HCT116 (cell line): Measurements from ENCODE around the gene MZB1. TPM values are rescaled to one million over a fixed set of nuclear protein-coding genes. Genes with fewer than 3 reads are reported as not detected.

Experiments
- ATAC-seq: fragments of 200-7000 bp; cut with Tn5 transposase; 2 replicates; pipeline ENCODE4 v1.9.1; 2020; ENCODE audit warnings: mild to moderate bottlenecking, moderate library complexity
- BruUV-seq: library from RNA; stranded (reverse); fragments of 400-500 nt; replicated peaks from 2 replicates; lab custom pipeline; 2021; lab: Mats Ljungman, UMichigan
- CTCF ChIA-PET: fragments of 300-600 bp; sonication (Branson Sonifier 250); formaldehyde crosslinking; loops from one replicate; lab custom pipeline; 2021; ENCODE audit warnings: antibody characterized with exemption; lab: Charles Lee
- POLR2A ChIA-PET: fragments of 300-600, 350-600 bp; sonication (Branson Sonifier 250); formaldehyde crosslinking; loops from one replicate; lab custom pipeline; 2021; ENCODE audit warnings: antibody characterized with exemption; lab: Charles Lee
- RAD21 ChIA-PET, 2 experiments: fragments of 300-600 bp; sonication (Branson Sonifier 250); formaldehyde crosslinking; loops; one replicate each; lab custom pipeline; 2023; ENCODE audit warnings: low total read pairs in 2 of 2; ENCODE audit not compliant: uncharacterized antibody in 2 of 2, unreplicated experiment in 2 of 2, low non-redundant PET in 1 of 2; lab: Charles Lee
- DNase-seq: peaks from one replicate; pipeline ENCODE4 v3.0.0-alpha.2; 2010; ENCODE audit warnings: low read depth, low spot score
- H2AFZ ChIP-seq: fragments of 200-600 bp; shearing (Covaris generic), sonication (generic); 2 replicates; pipeline ENCODE4 v1.6.1; 2017; ENCODE audit warnings: low read depth, mixed run types, mixed read lengths, antibody characterized with exemption, low read length; ENCODE audit not compliant: poor library complexity, severe bottlenecking
- H3K27ac ChIP-seq: 2 replicates; pipeline ENCODE4 v1.5.1; 2012; ENCODE audit warnings: low read depth, low read length
- H3K27me3 ChIP-seq: fragments of 200-600 bp; sonication (generic); 2 replicates; pipeline ENCODE4 v1.6.1; 2016; ENCODE audit warnings: mixed run types, low read length, mixed read lengths; ENCODE audit not compliant: insufficient read depth
- H3K36me3 ChIP-seq, 2 experiments: fragments of 200-500 bp in 1 of 2; fragments of 200-600 bp in 1 of 2; sonication (Bioruptor generic) in 1 of 2; sonication (generic) in 1 of 2; 2 replicates each; pipeline versions ENCODE4 v1.5.1 to v1.6.1; 2014 to 2016; ENCODE audit warnings: low read length in 2 of 2, inconsistent platforms in 1 of 2, mixed read lengths in 1 of 2, mixed run types in 1 of 2; ENCODE audit not compliant: insufficient read depth in 2 of 2, control insufficient read depth in 1 of 2
- H3K4me1 ChIP-seq, 2 experiments: fragments of 200-600 bp in 1 of 2; sonication (generic) in 1 of 2; 2 replicates each; pipeline versions ENCODE4 v1.5.1 to v1.6.1; 2012 to 2017; ENCODE audit warnings: low read length in 2 of 2, inconsistent platforms in 1 of 2, mild to moderate bottlenecking in 1 of 2, mixed read lengths in 1 of 2, mixed run types in 1 of 2, moderate library complexity in 1 of 2; ENCODE audit not compliant: insufficient read depth in 2 of 2, control insufficient read depth in 1 of 2
- H3K4me2 ChIP-seq: fragments of 200-600 bp; sonication (generic); 2 replicates; pipeline ENCODE4 v1.6.1; 2017; ENCODE audit warnings: mixed run types, low read length, mixed read lengths
- H3K4me3 ChIP-seq, 2 experiments: fragments of 200-600 bp in 1 of 2; sonication (generic) in 1 of 2; replicated peaks in 1 of 2; 2 replicates each; pipeline ENCODE4 v1.5.1; 2011 to 2016; ENCODE audit warnings: low read length in 2 of 2, control low read depth in 1 of 2, low read depth in 1 of 2, mild to moderate bottlenecking in 1 of 2, mixed read lengths in 1 of 2, mixed run types in 1 of 2
- H3K79me2 ChIP-seq: fragments of 200-600 bp; sonication (generic); 2 replicates; pipeline ENCODE4 v1.6.1; 2017; ENCODE audit warnings: mild to moderate bottlenecking, mixed run types, low read length, moderate library complexity, mixed read lengths; ENCODE audit not compliant: insufficient read depth
- H3K9ac ChIP-seq: fragments of 200-600 bp; sonication (generic); 2 replicates; pipeline ENCODE4 v1.6.1; 2016; ENCODE audit warnings: low read length, mixed read lengths
- H3K9me2 ChIP-seq: fragments of 200-600 bp; sonication (generic), shearing (Covaris generic); 2 replicates; pipeline ENCODE4 v1.6.1; 2017; ENCODE audit warnings: mixed run types, mild to moderate bottlenecking, moderate library complexity; ENCODE audit not compliant: insufficient read depth
- H3K9me3 ChIP-seq, 2 experiments: fragments of 200-500 bp in 1 of 2; fragments of 200-600 bp in 1 of 2; sonication (Bioruptor generic) in 1 of 2; sonication (generic) in 1 of 2; 2 replicates each; pipeline ENCODE4 v1.6.1; 2014 to 2017; ENCODE audit warnings: low read length in 2 of 2, mixed read lengths in 2 of 2, inconsistent platforms in 1 of 2, low read depth in 1 of 2, mild to moderate bottlenecking in 1 of 2, mixed run types in 1 of 2, moderate library complexity in 1 of 2; ENCODE audit not compliant: control insufficient read depth in 1 of 2, insufficient read depth in 1 of 2
- H4K20me1 ChIP-seq: fragments of 200-600 bp; sonication (generic), shearing (Covaris generic); 2 replicates; pipeline ENCODE4 v1.6.1; 2017; ENCODE audit warnings: mixed run types, mild to moderate bottlenecking, moderate library complexity; ENCODE audit not compliant: insufficient read depth
- CBX3 ChIP-seq: IDR thresholded peaks from 2 replicates; pipeline ENCODE4 v1.6.1; 2012; ENCODE audit warnings: low read depth
- CEBPB ChIP-seq: IDR thresholded peaks from 2 replicates; pipeline ENCODE4 v1.6.1; 2012; ENCODE audit warnings: low read depth
- EGR1 ChIP-seq: IDR thresholded peaks from 2 replicates; pipeline ENCODE4 v1.6.1; 2012; ENCODE audit warnings: low read depth
- ELF1 ChIP-seq: IDR thresholded peaks from 2 replicates; pipeline ENCODE4 v1.6.1; 2012; ENCODE audit warnings: low read depth, borderline replicate concordance
- EZH2 ChIP-seq: fragments of 200-600 bp; sonication (generic); IDR thresholded peaks from 2 replicates; pipeline ENCODE4 v1.6.1; 2017; ENCODE audit warnings: antibody characterized with exemption, mixed run types
- EZH2phosphoT487 ChIP-seq: fragments of 200-600 bp; IDR thresholded peaks from 2 replicates; pipeline ENCODE4 v1.6.1; 2018; ENCODE audit warnings: antibody characterized with exemption, borderline replicate concordance
- FOSL1 ChIP-seq: IDR thresholded peaks from 2 replicates; pipeline ENCODE4 v1.6.1; 2012; ENCODE audit warnings: low read depth
- JUND ChIP-seq: IDR thresholded peaks from 2 replicates; pipeline ENCODE4 v1.6.1; 2012
- POLR2A ChIP-seq: IDR thresholded peaks from 2 replicates; pipeline ENCODE4 v1.7.0; 2011; ENCODE audit warnings: borderline replicate concordance; ENCODE audit not compliant: insufficient read depth, insufficient read length; ENCODE audit errors: extremely low read depth
- POLR2AphosphoS5 ChIP-seq: IDR thresholded peaks from 2 replicates; pipeline ENCODE4 v1.6.1; 2011; ENCODE audit warnings: mild to moderate bottlenecking, low read depth, low read length, moderate library complexity
- RAD21 ChIP-seq: IDR thresholded peaks from 2 replicates; pipeline ENCODE4 v1.6.1; 2012; ENCODE audit warnings: low read depth, mild to moderate bottlenecking
- SRF ChIP-seq: IDR thresholded peaks from 2 replicates; pipeline ENCODE4 v1.6.1; 2012; ENCODE audit warnings: low read depth
- TCF7L2 ChIP-seq: IDR thresholded peaks from 2 replicates; pipeline ENCODE4 v1.7.0; 2011; ENCODE audit warnings: borderline replicate concordance, inconsistent platforms; ENCODE audit not compliant: insufficient read depth, insufficient read length; ENCODE audit errors: extremely low read depth
- ZFX ChIP-seq: fragments of 450-650 bp; IDR thresholded peaks from 2 replicates; pipeline ENCODE4 v1.6.1; 2017
- ZNF274 ChIP-seq: fragments of 200-500 bp; sonication (Bioruptor generic); IDR thresholded peaks from 2 replicates; pipeline ENCODE4 v1.6.1; 2014; ENCODE audit warnings: mild to moderate bottlenecking, low read depth, low read length, inconsistent platforms
- intact Hi-C: fragments of 100-400 bp; cut with micrococcal nuclease; formaldehyde crosslinking; loops from 2 replicates; pipeline ENCODE4 v1.10.0; 2022
- total RNA-seq: library from RNA; stranded (reverse); gene quantifications from one replicate; pipeline ENCODE4 v1.2.1, GENCODE V29; 2021; ENCODE audit not compliant: unreplicated experiment
- TF ChIP-seq, protein P1 (sequence below), 3 experiments: fragments of 200-600 bp in 1 of 3; sonication (generic) in 1 of 3; IDR thresholded peaks in 2 of 3; conservative IDR thresholded peaks in 1 of 3; 2 replicates each; pipeline ENCODE4 v1.5.1; 2012 to 2017; ENCODE audit warnings: low read depth in 2 of 3, low read length in 2 of 3, antibody characterized with exemption in 1 of 3, borderline replicate concordance in 1 of 3, control low read depth in 1 of 3, mild to moderate bottlenecking in 1 of 3, mixed read lengths in 1 of 3, mixed run types in 1 of 3, moderate library complexity in 1 of 3; ENCODE audit not compliant: insufficient read depth in 1 of 3
- TF ChIP-seq, protein P2 (sequence below): IDR thresholded peaks from 2 replicates; pipeline ENCODE4 v1.6.1; 2012; ENCODE audit warnings: low read depth
- TF ChIP-seq, protein P3 (sequence below): IDR thresholded peaks from 2 replicates; pipeline ENCODE4 v1.6.1; 2011; ENCODE audit warnings: mild to moderate bottlenecking, low read length, moderate library complexity; ENCODE audit not compliant: insufficient replicate concordance; ENCODE audit errors: extremely low read depth
- TF ChIP-seq, protein P4 (sequence below): IDR thresholded peaks from 2 replicates; pipeline ENCODE4 v1.6.1; 2012

The MZB1 gene
- total RNA-seq, 1 experiment from 2014 or later: 0.81 TPM

DNA sequence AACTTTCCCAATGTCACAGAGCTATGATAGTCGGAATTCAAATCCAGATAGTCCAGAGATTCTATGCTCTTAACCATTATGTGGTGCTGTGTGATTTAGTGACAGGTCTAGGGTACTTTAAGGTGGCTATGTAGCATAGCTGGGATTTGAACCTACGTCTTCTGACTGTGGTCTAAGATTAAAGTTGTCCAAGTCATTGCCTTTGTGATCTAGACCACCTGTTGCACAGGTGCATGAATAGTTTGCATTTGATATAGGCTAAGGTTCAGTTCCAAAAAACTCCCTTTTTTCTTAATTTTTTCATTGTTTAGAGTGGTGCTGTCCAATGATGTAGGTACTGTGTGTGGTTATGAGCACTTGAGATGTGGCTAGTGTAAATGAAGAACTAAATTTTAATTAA, 45.5 kb downstream of the MZB1 start:
- BruUV-seq: no TSS peak
- ATAC-seq (no peak), DNase-seq (no peak)
- intact Hi-C loops: no loop called here
- Histone ChIP-seq H3K9me2 (no peaks in the 10 kb centered on the region), H3K4me2 (no peak overlapping the region), H3K79me2 (peaks cover 74% of the 10 kb centered on the region), H3K27me3 (no peaks in the 10 kb centered on the region), H3K4me1 (peaks cover 4 to 16% of the 10 kb centered on the region in 2 experiments; a peak in 3 of 4 replicates), H4K20me1 (peaks cover 6% of the 10 kb centered on the region; the same call in 1 of the 2 replicates), H3K9ac (no peak overlapping the region), H3K9me3 (no peaks in the 10 kb centered on the region), H3K4me3 (no peak overlapping the region), H3K27ac (no peak overlapping the region), H2AFZ (no peak overlapping the region), H3K36me3 (0 out of 4 replicates have a peak, but pooled peaks cover 4% of the 10 kb centered on the region in 2 experiments)
- ChIA-PET POLR2A (no interaction called here), RAD21 (no interaction called here), CTCF (no interaction called here)
- TF ChIP-seq EZH2 (no peak), RAD21 (no peak), CBX3 (no peak), TCF7L2 (no peak), ZNF274 (no peak), EZH2phosphoT487 (no peak), JUND (no peak), CEBPB (no peak), ELF1 (no peak), ZFX (no peak), SRF (no peak), FOSL1 (no peak), POLR2AphosphoS5 (no peak), POLR2A (no peak), EGR1 (no peak)
- TF ChIP-seq, protein P1, sequence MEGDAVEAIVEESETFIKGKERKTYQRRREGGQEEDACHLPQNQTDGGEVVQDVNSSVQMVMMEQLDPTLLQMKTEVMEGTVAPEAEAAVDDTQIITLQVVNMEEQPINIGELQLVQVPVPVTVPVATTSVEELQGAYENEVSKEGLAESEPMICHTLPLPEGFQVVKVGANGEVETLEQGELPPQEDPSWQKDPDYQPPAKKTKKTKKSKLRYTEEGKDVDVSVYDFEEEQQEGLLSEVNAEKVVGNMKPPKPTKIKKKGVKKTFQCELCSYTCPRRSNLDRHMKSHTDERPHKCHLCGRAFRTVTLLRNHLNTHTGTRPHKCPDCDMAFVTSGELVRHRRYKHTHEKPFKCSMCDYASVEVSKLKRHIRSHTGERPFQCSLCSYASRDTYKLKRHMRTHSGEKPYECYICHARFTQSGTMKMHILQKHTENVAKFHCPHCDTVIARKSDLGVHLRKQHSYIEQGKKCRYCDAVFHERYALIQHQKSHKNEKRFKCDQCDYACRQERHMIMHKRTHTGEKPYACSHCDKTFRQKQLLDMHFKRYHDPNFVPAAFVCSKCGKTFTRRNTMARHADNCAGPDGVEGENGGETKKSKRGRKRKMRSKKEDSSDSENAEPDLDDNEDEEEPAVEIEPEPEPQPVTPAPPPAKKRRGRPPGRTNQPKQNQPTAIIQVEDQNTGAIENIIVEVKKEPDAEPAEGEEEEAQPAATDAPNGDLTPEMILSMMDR (IDR thresholded peaks at IDR 0.05 in 2 of 3, conservative IDR thresholded peaks at IDR 0.05 in 1 of 3; ENCODE audit: borderline replicate concordance in 1 of 3, insufficient read depth in 1 of 3, low read depth in 2 of 3, low read length in 2 of 3): no peak
- TF ChIP-seq, protein P2, sequence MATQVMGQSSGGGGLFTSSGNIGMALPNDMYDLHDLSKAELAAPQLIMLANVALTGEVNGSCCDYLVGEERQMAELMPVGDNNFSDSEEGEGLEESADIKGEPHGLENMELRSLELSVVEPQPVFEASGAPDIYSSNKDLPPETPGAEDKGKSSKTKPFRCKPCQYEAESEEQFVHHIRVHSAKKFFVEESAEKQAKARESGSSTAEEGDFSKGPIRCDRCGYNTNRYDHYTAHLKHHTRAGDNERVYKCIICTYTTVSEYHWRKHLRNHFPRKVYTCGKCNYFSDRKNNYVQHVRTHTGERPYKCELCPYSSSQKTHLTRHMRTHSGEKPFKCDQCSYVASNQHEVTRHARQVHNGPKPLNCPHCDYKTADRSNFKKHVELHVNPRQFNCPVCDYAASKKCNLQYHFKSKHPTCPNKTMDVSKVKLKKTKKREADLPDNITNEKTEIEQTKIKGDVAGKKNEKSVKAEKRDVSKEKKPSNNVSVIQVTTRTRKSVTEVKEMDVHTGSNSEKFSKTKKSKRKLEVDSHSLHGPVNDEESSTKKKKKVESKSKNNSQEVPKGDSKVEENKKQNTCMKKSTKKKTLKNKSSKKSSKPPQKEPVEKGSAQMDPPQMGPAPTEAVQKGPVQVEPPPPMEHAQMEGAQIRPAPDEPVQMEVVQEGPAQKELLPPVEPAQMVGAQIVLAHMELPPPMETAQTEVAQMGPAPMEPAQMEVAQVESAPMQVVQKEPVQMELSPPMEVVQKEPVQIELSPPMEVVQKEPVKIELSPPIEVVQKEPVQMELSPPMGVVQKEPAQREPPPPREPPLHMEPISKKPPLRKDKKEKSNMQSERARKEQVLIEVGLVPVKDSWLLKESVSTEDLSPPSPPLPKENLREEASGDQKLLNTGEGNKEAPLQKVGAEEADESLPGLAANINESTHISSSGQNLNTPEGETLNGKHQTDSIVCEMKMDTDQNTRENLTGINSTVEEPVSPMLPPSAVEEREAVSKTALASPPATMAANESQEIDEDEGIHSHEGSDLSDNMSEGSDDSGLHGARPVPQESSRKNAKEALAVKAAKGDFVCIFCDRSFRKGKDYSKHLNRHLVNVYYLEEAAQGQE: no peak
- TF ChIP-seq, protein P3, sequence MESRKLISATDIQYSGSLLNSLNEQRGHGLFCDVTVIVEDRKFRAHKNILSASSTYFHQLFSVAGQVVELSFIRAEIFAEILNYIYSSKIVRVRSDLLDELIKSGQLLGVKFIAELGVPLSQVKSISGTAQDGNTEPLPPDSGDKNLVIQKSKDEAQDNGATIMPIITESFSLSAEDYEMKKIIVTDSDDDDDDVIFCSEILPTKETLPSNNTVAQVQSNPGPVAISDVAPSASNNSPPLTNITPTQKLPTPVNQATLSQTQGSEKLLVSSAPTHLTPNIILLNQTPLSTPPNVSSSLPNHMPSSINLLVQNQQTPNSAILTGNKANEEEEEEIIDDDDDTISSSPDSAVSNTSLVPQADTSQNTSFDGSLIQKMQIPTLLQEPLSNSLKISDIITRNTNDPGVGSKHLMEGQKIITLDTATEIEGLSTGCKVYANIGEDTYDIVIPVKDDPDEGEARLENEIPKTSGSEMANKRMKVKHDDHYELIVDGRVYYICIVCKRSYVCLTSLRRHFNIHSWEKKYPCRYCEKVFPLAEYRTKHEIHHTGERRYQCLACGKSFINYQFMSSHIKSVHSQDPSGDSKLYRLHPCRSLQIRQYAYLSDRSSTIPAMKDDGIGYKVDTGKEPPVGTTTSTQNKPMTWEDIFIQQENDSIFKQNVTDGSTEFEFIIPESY: no peak
- TF ChIP-seq, protein P4, sequence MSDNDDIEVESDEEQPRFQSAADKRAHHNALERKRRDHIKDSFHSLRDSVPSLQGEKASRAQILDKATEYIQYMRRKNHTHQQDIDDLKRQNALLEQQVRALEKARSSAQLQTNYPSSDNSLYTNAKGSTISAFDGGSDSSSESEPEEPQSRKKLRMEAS: no peak
